ENCODE data around the gene VPS45.

GRCh38 chr1:150159550-150159949 is 92.0 kb downstream of the VPS45 start:
- TF ChIP-seq, protein P1, sequence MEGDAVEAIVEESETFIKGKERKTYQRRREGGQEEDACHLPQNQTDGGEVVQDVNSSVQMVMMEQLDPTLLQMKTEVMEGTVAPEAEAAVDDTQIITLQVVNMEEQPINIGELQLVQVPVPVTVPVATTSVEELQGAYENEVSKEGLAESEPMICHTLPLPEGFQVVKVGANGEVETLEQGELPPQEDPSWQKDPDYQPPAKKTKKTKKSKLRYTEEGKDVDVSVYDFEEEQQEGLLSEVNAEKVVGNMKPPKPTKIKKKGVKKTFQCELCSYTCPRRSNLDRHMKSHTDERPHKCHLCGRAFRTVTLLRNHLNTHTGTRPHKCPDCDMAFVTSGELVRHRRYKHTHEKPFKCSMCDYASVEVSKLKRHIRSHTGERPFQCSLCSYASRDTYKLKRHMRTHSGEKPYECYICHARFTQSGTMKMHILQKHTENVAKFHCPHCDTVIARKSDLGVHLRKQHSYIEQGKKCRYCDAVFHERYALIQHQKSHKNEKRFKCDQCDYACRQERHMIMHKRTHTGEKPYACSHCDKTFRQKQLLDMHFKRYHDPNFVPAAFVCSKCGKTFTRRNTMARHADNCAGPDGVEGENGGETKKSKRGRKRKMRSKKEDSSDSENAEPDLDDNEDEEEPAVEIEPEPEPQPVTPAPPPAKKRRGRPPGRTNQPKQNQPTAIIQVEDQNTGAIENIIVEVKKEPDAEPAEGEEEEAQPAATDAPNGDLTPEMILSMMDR (conservative IDR thresholded peaks at IDR 0.05; ENCODE audit: low read depth, low read length): no peak
- no peak for TF ChIP-seq EZH2 (IDR thresholded peaks at IDR 0.05; ENCODE audit: borderline replicate concordance, low read depth, low read length, poor library complexity, severe bottlenecking)
